Muscle layer of duodenum (tissue), 2 donors: ENCODE results near the gene RCN2.
"Not testable (repeated sequence)": the region's sequence is repeated elsewhere in the genome, so short reads cannot be mapped to it uniquely, and the experiment has no call there.

Source experiments
- H3K27ac ChIP-seq: one replicate; pipeline ENCODE4 v1.7.0; 2013; ENCODE audit warnings: mild to moderate bottlenecking, low read length
- H3K27me3 ChIP-seq: one replicate; pipeline ENCODE4 v1.7.0; 2013; ENCODE audit warnings: low read depth, mild to moderate bottlenecking, control low read depth, low read length
- H3K36me3 ChIP-seq, 2 donors: one replicate each; pipeline ENCODE4 v1.7.0; 2013; ENCODE audit warnings: low read length in 2 of 2, control low read depth in 1 of 2, mild to moderate bottlenecking in 1 of 2; ENCODE audit not compliant: insufficient read depth in 2 of 2, control insufficient read depth in 1 of 2
- H3K4me1 ChIP-seq, 2 donors: one replicate each; pipeline ENCODE4 v1.7.0; 2013; ENCODE audit warnings: low read length in 2 of 2, mild to moderate bottlenecking in 2 of 2, control low read depth in 1 of 2, moderate library complexity in 1 of 2; ENCODE audit not compliant: insufficient read depth in 2 of 2, control insufficient read depth in 1 of 2
- H3K4me3 ChIP-seq, 2 donors: one replicate each; pipeline ENCODE4 v1.7.0; 2013; ENCODE audit warnings: low read length in 2 of 2, low read depth in 1 of 2, mild to moderate bottlenecking in 1 of 2
- H3K9me3 ChIP-seq, 2 donors: one replicate each; pipeline ENCODE4 v1.7.0; 2013; ENCODE audit warnings: low read length in 2 of 2, control low read depth in 1 of 2, mild to moderate bottlenecking in 1 of 2; ENCODE audit not compliant: control insufficient read depth in 1 of 2
- donor health status: healthy.

The RCN2 gene

GRCh38 chr15:76961268-76962011 lies 29.9 kb downstream of the RCN2 start:
- H3K4me1 ChIP-seq = peaks cover 0 to 7% of the 10 kb centered on the region in 2 donors
- no peaks in the 10 kb centered on the region for H3K36me3 ChIP-seq
- no peaks in the 10 kb centered on the region for H3K9me3 ChIP-seq
- no peak overlapping the region for H3K27ac ChIP-seq
- no peak overlapping the region for H3K4me3 ChIP-seq
- H3K27me3 ChIP-seq = no peaks in the 10 kb centered on the region

GRCh38 chr15:76962337-76963013 lies 30.9 kb downstream of the RCN2 start:
- H3K27me3 ChIP-seq = no peaks in the 10 kb centered on the region
- H3K4me3 ChIP-seq = no peak overlapping the region
- no peaks in the 10 kb centered on the region for H3K9me3 ChIP-seq
- H3K36me3 ChIP-seq = no peaks in the 10 kb centered on the region
- no peak overlapping the region for H3K27ac ChIP-seq
- H3K4me1 ChIP-seq = peaks cover 0 to 7% of the 10 kb centered on the region in 2 donors

GRCh38 chr15:76963596-76963995 lies 32.0 kb downstream of the RCN2 start:
- Histone ChIP-seq H3K9me3 (no peaks in the 10 kb centered on the region), H3K36me3 (no peaks in the 10 kb centered on the region), H3K27ac (no peak overlapping the region), H3K4me3 (no peak overlapping the region), H3K27me3 (no peaks in the 10 kb centered on the region), H3K4me1 (peaks cover 0 to 7% of the 10 kb centered on the region in 2 donors)

DNA sequence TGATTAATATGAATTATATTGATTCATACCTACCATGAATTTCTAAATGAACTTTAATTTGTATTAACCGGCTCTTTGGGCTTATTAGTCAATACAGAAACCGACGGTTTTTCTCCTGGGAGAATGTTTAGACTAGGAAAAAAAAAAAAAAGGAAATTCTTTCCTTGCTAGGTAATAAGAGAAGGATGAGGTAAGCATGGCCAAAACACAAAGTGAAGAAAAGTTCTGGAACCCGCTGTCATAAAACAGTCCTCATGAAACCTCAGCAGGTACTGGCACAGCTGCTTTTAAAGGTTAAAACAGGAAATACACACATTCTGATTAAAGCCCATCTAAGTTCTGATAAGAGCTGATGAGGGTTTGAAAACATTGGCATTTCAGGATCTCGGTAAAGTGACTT lies 32.6 kb downstream of the RCN2 start:
- no peaks in the 10 kb centered on the region for H3K36me3 ChIP-seq
- H3K4me3 ChIP-seq = no peak overlapping the region
- peaks cover 0 to 7% of the 10 kb centered on the region in 2 donors for H3K4me1 ChIP-seq
- H3K9me3 ChIP-seq = no peaks in the 10 kb centered on the region
- H3K27ac ChIP-seq = no peak overlapping the region
- no peaks in the 10 kb centered on the region for H3K27me3 ChIP-seq

DNA sequence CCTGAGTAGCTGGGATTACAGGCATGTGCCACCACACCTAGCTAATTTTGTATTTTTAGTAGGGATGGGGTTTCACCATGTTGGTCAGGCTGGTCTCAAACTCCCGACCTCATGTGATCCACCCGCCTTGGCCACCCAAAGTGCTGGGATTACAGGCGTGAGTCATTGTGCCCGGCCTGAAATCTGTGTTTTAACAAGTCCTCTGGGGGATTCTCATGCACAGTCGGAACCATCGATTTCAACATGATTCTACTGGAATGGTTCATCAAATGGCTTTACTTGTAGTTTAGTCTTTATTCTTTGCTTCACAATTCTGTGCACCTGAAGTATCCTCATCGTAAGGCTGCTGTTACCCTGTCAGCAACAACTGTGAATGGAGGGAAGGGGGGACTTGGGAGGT lies 34.5 kb downstream of the RCN2 start:
- H3K36me3 ChIP-seq, H3K4me3 ChIP-seq, H3K27ac ChIP-seq, H3K9me3 ChIP-seq, H3K4me1 ChIP-seq, H3K27me3 ChIP-seq: not testable (repeated sequence)

DNA sequence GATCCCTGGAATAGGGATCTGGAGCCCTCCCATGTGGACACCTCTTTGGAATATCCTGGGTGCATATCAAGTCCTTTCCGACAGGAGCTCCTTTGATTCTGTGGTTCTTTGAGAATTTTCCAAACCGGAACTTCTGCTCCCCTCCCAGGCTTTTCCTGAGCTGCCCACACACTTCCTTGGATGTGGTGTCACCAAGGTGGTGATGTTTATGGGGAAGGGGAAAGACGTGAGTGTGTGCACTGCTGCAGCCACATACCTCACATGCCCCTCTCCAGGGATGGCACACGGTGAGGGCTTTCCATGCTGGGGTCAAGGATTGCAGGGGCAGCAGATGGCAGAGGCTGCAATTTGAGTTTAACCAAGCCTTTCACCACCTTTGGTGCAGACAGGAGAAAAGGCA lies 35.5 kb downstream of the RCN2 start:
- Histone ChIP-seq H3K4me1 (no peaks in the 10 kb centered on the region), H3K9me3 (no peaks in the 10 kb centered on the region), H3K27me3 (no peaks in the 10 kb centered on the region), H3K27ac (no peak overlapping the region), H3K36me3 (no peaks in the 10 kb centered on the region), H3K4me3 (no peak overlapping the region)

- Histone ChIP-seq H3K36me3 (no peaks in the 10 kb centered on the region), H3K27me3 (no peaks in the 10 kb centered on the region), H3K27ac (no peak overlapping the region), H3K4me3 (no peak overlapping the region), H3K4me1 (peaks cover 0 to 5% of the 10 kb centered on the region in 2 donors), H3K9me3 (no peaks in the 10 kb centered on the region)
Measured at GRCh38 chr15:76968306-76968705, 36.8 kb downstream of the RCN2 start.

GRCh38 chr15:76972389-76973361 lies 41.1 kb downstream of the RCN2 start:
- H3K36me3 ChIP-seq = no peaks in the 10 kb centered on the region
- no peaks in the 10 kb centered on the region for H3K9me3 ChIP-seq
- no peaks in the 10 kb centered on the region for H3K27me3 ChIP-seq
- peak overlapping the region in 1 of 2 donors; percentile 23 for H3K4me3 ChIP-seq
- H3K27ac ChIP-seq = no peak overlapping the region
- H3K4me1 ChIP-seq = peaks cover 0 to 9% of the 10 kb centered on the region in 2 donors

- no peaks in the 10 kb centered on the region for H3K27me3 ChIP-seq
- peaks cover 0 to 9% of the 10 kb centered on the region in 2 donors for H3K4me1 ChIP-seq
- no peaks in the 10 kb centered on the region for H3K9me3 ChIP-seq
- no peaks in the 10 kb centered on the region for H3K36me3 ChIP-seq
- no peak overlapping the region for H3K27ac ChIP-seq
- no peak overlapping the region for H3K4me3 ChIP-seq
Measured at GRCh38 chr15:76973362-76973743, 41.8 kb downstream of the RCN2 start.

GRCh38 chr15:76973906-76974305 lies 42.4 kb downstream of the RCN2 start:
- peaks cover 0 to 9% of the 10 kb centered on the region in 2 donors for H3K4me1 ChIP-seq
- no peak overlapping the region for H3K27ac ChIP-seq
- H3K36me3 ChIP-seq = no peaks in the 10 kb centered on the region
- no peaks in the 10 kb centered on the region for H3K9me3 ChIP-seq
- no peaks in the 10 kb centered on the region for H3K27me3 ChIP-seq
- no peak overlapping the region for H3K4me3 ChIP-seq

DNA sequence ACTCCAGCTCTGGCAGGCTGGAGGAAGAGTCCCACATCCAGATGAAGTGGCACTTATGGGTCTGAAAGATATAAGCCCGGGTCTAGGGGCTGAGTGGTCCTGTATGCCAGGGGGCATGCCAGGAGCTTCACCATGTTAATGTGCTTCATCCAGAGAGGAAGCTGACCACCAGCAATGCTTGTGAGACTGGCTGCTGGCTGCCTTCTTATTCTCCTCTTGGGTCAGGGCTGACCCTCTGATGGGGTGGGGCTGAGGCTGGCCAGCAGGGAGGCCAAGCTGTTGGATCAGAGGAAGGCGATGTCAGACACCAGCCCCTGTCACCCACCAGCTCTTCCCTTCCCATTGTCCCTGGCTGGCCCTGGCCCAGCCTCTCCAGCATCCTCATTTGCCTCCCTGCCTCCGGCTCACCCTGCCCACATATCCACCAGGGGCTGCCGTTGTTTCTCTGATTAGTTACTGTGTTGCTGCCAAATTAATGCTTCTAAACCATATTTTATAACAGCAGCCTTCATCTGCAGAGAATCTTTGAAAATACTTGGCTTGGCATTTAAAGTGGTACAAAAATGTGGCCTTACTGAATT lies 43.0 kb downstream of the RCN2 start:
- Histone ChIP-seq H3K4me1 (peaks cover 0 to 9% of the 10 kb centered on the region in 2 donors), H3K36me3 (no peaks in the 10 kb centered on the region), H3K27me3 (no peaks in the 10 kb centered on the region), H3K27ac (no peak overlapping the region), H3K9me3 (no peaks in the 10 kb centered on the region), H3K4me3 (no peak overlapping the region)
